H9 (cell line): ENCODE measurements around the gene PBOV1. TPM values are rescaled to one million over a fixed set of nuclear protein-coding genes. Genes with fewer than 3 reads are reported as not detected.

ENCODE experiments used
- DNase-seq: peaks from one replicate; pipeline ENCODE4 v3.0.0-alpha.2; 2017
- H2AFZ ChIP-seq: one replicate; pipeline ENCODE4 v1.6.1; 2013; ENCODE audit warnings: mild to moderate bottlenecking, low read length, control low read depth, moderate library complexity
- H2AK5ac ChIP-seq: 2 replicates; pipeline ENCODE4 v1.6.1; 2013; ENCODE audit warnings: low read length, control low read depth, mixed read lengths; ENCODE audit not compliant: insufficient read length
- H2BK120ac ChIP-seq: one replicate; pipeline ENCODE4 v1.6.1; 2013; ENCODE audit warnings: low read depth, mild to moderate bottlenecking, low read length, control low read depth, inconsistent platforms; ENCODE audit not compliant: poor library complexity, severe bottlenecking
- H2BK12ac ChIP-seq: 2 replicates; pipeline ENCODE4 v1.6.1; 2013; ENCODE audit warnings: low read length, control low read depth, mixed read lengths, low read depth; ENCODE audit not compliant: insufficient read length
- H2BK15ac ChIP-seq: 2 replicates; pipeline ENCODE4 v1.6.1; 2013; ENCODE audit warnings: low read depth, low read length, control low read depth
- H2BK20ac ChIP-seq: one replicate; pipeline ENCODE4 v1.6.1; 2013; ENCODE audit warnings: low read depth, mild to moderate bottlenecking, low read length, control low read depth, inconsistent platforms; ENCODE audit not compliant: poor library complexity, severe bottlenecking
- H2BK5ac ChIP-seq: 2 replicates; pipeline ENCODE4 v1.6.1; 2013; ENCODE audit warnings: low read length, control low read depth, mixed read lengths; ENCODE audit not compliant: insufficient read length
- H3K14ac ChIP-seq: 2 replicates; pipeline ENCODE4 v1.6.1; 2013; ENCODE audit warnings: low read length, control low read depth; ENCODE audit not compliant: insufficient read depth
- H3K18ac ChIP-seq: 2 replicates; pipeline ENCODE4 v1.6.1; 2013; ENCODE audit warnings: low read depth, mild to moderate bottlenecking, mixed read lengths, low read length, control low read depth; ENCODE audit not compliant: insufficient read length
- H3K23ac ChIP-seq: 2 replicates; pipeline ENCODE4 v1.6.1; 2013; ENCODE audit warnings: low read length, control low read depth, mixed read lengths, low read depth; ENCODE audit not compliant: insufficient read length
- H3K23me2 ChIP-seq: 2 replicates; pipeline ENCODE4 v1.6.1; 2013; ENCODE audit warnings: low read depth, mild to moderate bottlenecking, mixed read lengths, low read length, control low read depth; ENCODE audit not compliant: insufficient read length, poor library complexity, severe bottlenecking
- H3K27ac ChIP-seq: 2 replicates; pipeline ENCODE4 v1.5.1; 2013; ENCODE audit warnings: low read length, control low read depth, mixed read lengths, low read depth; ENCODE audit not compliant: insufficient read length
- H3K27me3 ChIP-seq: 2 replicates; pipeline ENCODE4 v1.6.1; 2013; ENCODE audit warnings: low read length, control low read depth, inconsistent platforms; ENCODE audit not compliant: insufficient read depth
- H3K4ac ChIP-seq: 2 replicates; pipeline ENCODE4 v1.6.1; 2013; ENCODE audit warnings: low read depth, mild to moderate bottlenecking, control low read depth, inconsistent platforms, low read length, moderate library complexity
- H3K4me1 ChIP-seq: 2 replicates; pipeline ENCODE4 v1.6.1; 2013; ENCODE audit warnings: low read length, control low read depth, inconsistent platforms; ENCODE audit not compliant: insufficient read depth
- H3K4me2 ChIP-seq: 2 replicates; pipeline ENCODE4 v1.6.1; 2013; ENCODE audit warnings: low read length, control low read depth, mixed read lengths; ENCODE audit not compliant: insufficient read length, insufficient read depth
- H3K56ac ChIP-seq: 2 replicates; pipeline ENCODE4 v1.6.1; 2013; ENCODE audit warnings: low read depth, mild to moderate bottlenecking, mixed read lengths, low read length, control low read depth; ENCODE audit not compliant: insufficient read length
- H3K79me1 ChIP-seq: 2 replicates; pipeline ENCODE4 v1.6.1; 2013; ENCODE audit warnings: low read depth, mild to moderate bottlenecking, moderate library complexity, low read length, control low read depth, inconsistent platforms; ENCODE audit not compliant: insufficient read depth, poor library complexity, severe bottlenecking
- H3K79me2 ChIP-seq: 2 replicates; pipeline ENCODE4 v1.6.1; 2013; ENCODE audit warnings: low read length, control low read depth, inconsistent platforms; ENCODE audit not compliant: insufficient read depth
- H3K9ac ChIP-seq: 2 replicates; pipeline ENCODE4 v1.6.1; 2013; ENCODE audit warnings: low read length, control low read depth, mixed read lengths; ENCODE audit not compliant: insufficient read length; ENCODE audit errors: extremely low read depth
- H3K9me3 ChIP-seq: one replicate; pipeline ENCODE4 v1.6.1; 2013; ENCODE audit warnings: low read depth, low read length, inconsistent platforms; ENCODE audit not compliant: control insufficient read depth
- H3T11ph ChIP-seq: one replicate; pipeline ENCODE4 v1.6.1; 2013; ENCODE audit warnings: mild to moderate bottlenecking, low read length, control low read depth, inconsistent platforms
- H4K20me1 ChIP-seq: one replicate; pipeline ENCODE4 v1.6.1; 2013; ENCODE audit not compliant: control insufficient read depth, insufficient read length, insufficient read depth
- H4K5ac ChIP-seq: 2 replicates; pipeline ENCODE4 v1.6.1; 2013; ENCODE audit warnings: low read depth, mild to moderate bottlenecking, mixed read lengths, low read length, control low read depth; ENCODE audit not compliant: insufficient read length
- H4K8ac ChIP-seq: replicated peaks from 2 replicates; pipeline ENCODE4 v1.6.1; 2013; ENCODE audit warnings: low read length, control low read depth, mixed read lengths, low read depth; ENCODE audit not compliant: insufficient read length
- H4K91ac ChIP-seq: 2 replicates; pipeline ENCODE4 v1.6.1; 2013; ENCODE audit warnings: low read depth, mild to moderate bottlenecking, moderate library complexity, mixed read lengths, low read length, control low read depth; ENCODE audit not compliant: insufficient read length
- H3K27ac Mint-ChIP-seq, 3 experiments: 2 replicates in 2 of 3; 3 replicates in 1 of 3; pipeline ENCODE4 v1.8.0; 2020 to 2021; ENCODE audit warnings: mixed read lengths in 3 of 3, mild to moderate bottlenecking in 1 of 3, moderate library complexity in 1 of 3
- H3K27me3 Mint-ChIP-seq: 2 replicates; pipeline ENCODE4 v1.8.0; 2021; ENCODE audit warnings: low read depth, mild to moderate bottlenecking, moderate library complexity, mixed read lengths
- H3K36me3 Mint-ChIP-seq, 3 experiments: 2 replicates in 2 of 3; 3 replicates in 1 of 3; pipeline ENCODE4 v1.8.0; 2020 to 2021; ENCODE audit warnings: low read depth in 3 of 3, mixed read lengths in 3 of 3; ENCODE audit not compliant: insufficient read depth in 1 of 3
- H3K4me1 Mint-ChIP-seq, 2 experiments: 2 replicates each; pipeline ENCODE4 v1.8.0; 2020; ENCODE audit warnings: mixed read lengths in 2 of 2
- H3K4me3 Mint-ChIP-seq, 2 experiments: 2 replicates in 1 of 2; 3 replicates in 1 of 2; pipeline ENCODE4 v1.8.0; 2020 to 2021; ENCODE audit warnings: mild to moderate bottlenecking in 2 of 2, mixed read lengths in 2 of 2, moderate library complexity in 1 of 2
- H3K9me3 Mint-ChIP-seq, 2 experiments: 2 replicates in 1 of 2; 3 replicates in 1 of 2; pipeline ENCODE4 v1.8.0; 2020; ENCODE audit warnings: mild to moderate bottlenecking in 2 of 2, mixed read lengths in 2 of 2, moderate library complexity in 1 of 2
- WGBS: extraction: QIAGEN DNeasy Blood & Tissue Kit; methylation state at CpG from one replicate; pipeline ENCODE4 v1.1.7; 2013; ENCODE audit warnings: missing lambda C conversion rate, low lambda C conversion rate, mixed read lengths; ENCODE audit not compliant: insufficient read length; ENCODE audit errors: extremely low coverage; 5-methylcytosine and 5-hydroxymethylcytosine counted together
- total RNA-seq: library from RNA; stranded (reverse); gene quantifications from 2 replicates; pipeline ENCODE4 v1.2.1, GENCODE V29; 2021
- TF ChIP-seq, protein P1 (sequence below): fragments of 200-600 bp; sonication (generic); conservative IDR thresholded peaks from 3 replicates; pipeline ENCODE4 v1.8.0; 2021; ENCODE audit warnings: antibody characterized with exemption, mild to moderate bottlenecking

PBOV1 gene
- total RNA-seq, 1 experiment from 2014 or later: not detected

DNA sequence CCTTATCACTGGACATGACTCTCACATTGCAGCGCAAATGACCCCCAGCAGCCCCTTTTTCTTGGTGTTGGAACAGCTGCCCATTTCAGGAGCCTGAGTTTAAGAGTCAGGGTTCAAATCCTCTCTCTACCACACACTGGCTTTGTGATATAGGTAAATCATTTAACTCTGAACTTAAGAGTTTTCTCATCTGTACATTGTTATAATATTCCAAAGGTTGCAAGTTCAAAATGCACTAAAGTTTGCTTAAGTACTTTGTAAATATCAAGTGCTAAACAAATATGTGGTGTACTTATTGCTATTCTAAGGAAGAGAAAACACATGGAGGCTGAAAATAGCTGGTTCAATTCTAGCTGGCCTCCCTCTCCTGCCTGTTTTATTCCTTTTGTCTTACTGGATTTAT lies 39.3 kb upstream of the PBOV1 start:
- Histone ChIP-seq H2BK120ac (no peak overlapping the region), H3K27me3 (no peaks in the 10 kb centered on the region), H3K9me3 (no peaks in the 10 kb centered on the region), H3K4me1 (no peaks in the 10 kb centered on the region), H2BK20ac (no peak overlapping the region), H3K23ac (no peak overlapping the region), H3K14ac (no peak overlapping the region), H3K56ac (no peak overlapping the region), H3K79me2 (no peaks in the 10 kb centered on the region), H2AFZ (no peak overlapping the region), H3K4ac (no peak overlapping the region), H3K27ac (no peak overlapping the region), H3K9ac (no peak overlapping the region), H2BK12ac (no peak overlapping the region), H4K91ac (no peak overlapping the region), H3K18ac (no peak overlapping the region), H3K79me1 (no peaks in the 10 kb centered on the region), H3K4me2 (no peak overlapping the region), H2BK5ac (no peak overlapping the region), H4K5ac (no peak overlapping the region), H3K23me2 (no peaks in the 10 kb centered on the region), H4K8ac (no peak overlapping the region), H4K20me1 (no peaks in the 10 kb centered on the region), H2AK5ac (no peak overlapping the region), H2BK15ac (no peak overlapping the region), H3T11ph (no peak overlapping the region)
- no peaks in the 10 kb centered on the region for H3K27me3 Mint-ChIP-seq
- no peaks in the 10 kb centered on the region for H3K9me3 Mint-ChIP-seq
- no peak overlapping the region for H3K27ac Mint-ChIP-seq
- H3K4me3 Mint-ChIP-seq: no peak overlapping the region
- peaks cover 2 to 24% (median 22%) of the 10 kb centered on the region in 3 experiments; a peak in 6 of 7 replicates for H3K36me3 Mint-ChIP-seq
- WGBS: no CpG with 5 or more reads among the region's 1 CpG
- TF ChIP-seq, protein P1, sequence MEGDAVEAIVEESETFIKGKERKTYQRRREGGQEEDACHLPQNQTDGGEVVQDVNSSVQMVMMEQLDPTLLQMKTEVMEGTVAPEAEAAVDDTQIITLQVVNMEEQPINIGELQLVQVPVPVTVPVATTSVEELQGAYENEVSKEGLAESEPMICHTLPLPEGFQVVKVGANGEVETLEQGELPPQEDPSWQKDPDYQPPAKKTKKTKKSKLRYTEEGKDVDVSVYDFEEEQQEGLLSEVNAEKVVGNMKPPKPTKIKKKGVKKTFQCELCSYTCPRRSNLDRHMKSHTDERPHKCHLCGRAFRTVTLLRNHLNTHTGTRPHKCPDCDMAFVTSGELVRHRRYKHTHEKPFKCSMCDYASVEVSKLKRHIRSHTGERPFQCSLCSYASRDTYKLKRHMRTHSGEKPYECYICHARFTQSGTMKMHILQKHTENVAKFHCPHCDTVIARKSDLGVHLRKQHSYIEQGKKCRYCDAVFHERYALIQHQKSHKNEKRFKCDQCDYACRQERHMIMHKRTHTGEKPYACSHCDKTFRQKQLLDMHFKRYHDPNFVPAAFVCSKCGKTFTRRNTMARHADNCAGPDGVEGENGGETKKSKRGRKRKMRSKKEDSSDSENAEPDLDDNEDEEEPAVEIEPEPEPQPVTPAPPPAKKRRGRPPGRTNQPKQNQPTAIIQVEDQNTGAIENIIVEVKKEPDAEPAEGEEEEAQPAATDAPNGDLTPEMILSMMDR: no peak
- no peak for DNase-seq
- H3K4me1 Mint-ChIP-seq: no peaks in the 10 kb centered on the region
